NCI-H1930 (cell line): Measurements from ENCODE around the gene NSD2.

ENCODE experiments used
- DNase-seq, 2 experiments: peaks; one replicate each; lab custom pipeline; 2025; lab: John Stamatoyannopoulos, UW

Gene NSD2

DNA sequence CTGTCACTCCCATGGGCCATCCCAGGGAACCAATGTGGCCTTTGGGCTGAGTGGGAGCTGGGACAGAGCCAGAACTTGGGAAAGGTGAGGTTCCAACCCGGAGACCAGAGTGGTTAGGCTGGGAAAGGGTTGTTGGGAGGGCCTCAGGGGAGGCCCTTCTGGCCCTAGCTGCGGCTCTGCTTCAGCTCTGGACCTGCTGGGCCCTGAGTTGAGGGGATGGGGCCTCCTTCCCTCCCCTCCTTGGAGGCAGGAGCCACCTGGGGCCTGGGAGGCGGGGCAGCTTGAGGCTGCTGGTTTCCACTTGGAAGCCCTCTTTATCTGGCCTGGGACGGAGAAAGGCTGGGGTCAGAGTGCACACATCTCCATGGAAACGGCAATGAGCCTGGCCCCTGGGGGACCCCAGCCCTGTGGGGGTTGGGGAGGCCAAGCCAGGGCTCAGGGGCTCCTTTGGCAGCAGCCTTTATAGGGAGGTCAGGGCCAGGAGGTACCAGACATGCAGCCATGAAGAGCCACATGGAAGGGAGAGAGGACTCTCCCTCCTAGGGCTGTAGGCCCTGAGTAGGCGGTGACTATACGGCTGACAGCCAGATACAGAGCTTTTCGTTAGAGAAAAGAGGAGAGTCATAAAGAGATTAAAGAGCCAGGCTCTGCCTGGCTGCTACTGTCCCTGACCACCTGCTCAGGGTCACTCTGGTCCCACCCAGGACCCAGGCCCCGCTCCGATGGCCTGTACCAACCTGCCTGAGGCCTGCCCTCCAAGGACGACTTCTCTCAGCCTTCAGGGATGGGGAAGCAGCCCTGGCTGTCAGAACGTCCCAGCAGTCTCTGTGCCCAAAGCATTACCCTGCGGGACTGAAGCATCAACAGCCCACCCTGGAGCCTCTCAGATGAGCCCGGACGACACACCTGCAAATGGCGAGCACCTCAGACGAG lies 6.9 kb upstream of the NSD2 start:
- DNase-seq, result no peak

DNA sequence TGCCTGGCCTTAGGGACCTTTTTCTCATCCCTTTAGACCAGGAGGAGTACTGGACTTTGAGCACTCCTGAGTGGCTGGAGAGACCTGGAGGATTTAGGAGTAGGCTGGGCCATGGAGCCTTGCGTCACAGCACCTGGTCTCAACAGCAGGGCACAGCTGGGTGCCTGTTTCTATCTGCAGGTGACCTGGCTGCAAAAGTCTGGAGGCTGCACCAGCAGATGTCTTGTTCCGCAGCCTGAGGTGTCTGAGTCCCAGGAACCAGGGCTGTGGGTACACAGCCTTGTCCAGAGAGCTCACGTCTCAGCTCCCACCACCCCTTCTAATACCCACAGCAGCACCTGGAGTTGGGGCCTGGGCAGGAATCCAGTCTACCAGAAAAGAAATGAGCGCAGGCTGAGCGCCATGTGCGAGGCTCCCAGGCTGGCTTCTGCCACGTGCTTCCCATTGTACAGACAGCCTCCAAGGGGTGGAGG lies 5.0 kb upstream of the NSD2 start:
- DNase-seq, result no peak

DNA sequence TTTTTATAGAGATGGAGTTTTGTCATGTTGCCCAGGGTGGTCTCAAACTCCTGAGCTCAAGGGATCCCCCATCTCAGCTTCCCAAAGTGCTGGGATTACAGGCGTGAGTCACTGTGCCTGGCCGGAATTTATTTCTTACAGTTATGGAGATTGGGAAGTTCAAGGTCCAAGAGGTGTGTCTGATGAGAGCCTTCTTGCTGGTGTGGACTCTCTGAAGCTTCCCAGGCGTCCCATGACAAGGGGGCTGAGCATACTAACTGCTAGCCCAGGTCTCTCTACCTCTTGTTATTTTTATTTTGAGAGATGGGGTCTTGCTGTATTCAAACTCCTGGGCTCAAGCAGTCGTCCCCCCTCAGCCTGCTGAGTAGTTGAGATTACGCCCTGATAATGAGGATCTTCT lies 2.9 kb upstream of the NSD2 start:
- no peak for DNase-seq

DNA sequence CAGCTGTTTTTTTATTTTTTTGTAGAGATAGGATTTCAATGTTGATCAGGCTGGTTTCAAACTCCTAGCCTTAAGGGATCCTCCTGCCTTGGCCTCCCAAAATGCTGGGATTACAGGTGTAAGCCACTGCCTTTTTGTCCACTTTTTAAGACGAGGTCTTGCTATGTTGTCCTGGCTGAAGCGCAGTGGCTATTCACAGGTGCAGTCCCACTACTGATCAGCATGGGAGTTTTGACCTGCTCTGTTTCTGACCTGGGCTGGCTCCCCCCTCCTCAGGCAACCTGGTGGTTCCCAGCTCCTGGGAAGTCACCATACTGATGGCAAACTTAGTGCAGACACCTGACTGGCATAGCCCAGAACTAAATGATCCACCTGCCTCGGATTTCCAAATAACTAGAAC lies 2.3 kb upstream of the NSD2 start:
- no peak for DNase-seq

DNA sequence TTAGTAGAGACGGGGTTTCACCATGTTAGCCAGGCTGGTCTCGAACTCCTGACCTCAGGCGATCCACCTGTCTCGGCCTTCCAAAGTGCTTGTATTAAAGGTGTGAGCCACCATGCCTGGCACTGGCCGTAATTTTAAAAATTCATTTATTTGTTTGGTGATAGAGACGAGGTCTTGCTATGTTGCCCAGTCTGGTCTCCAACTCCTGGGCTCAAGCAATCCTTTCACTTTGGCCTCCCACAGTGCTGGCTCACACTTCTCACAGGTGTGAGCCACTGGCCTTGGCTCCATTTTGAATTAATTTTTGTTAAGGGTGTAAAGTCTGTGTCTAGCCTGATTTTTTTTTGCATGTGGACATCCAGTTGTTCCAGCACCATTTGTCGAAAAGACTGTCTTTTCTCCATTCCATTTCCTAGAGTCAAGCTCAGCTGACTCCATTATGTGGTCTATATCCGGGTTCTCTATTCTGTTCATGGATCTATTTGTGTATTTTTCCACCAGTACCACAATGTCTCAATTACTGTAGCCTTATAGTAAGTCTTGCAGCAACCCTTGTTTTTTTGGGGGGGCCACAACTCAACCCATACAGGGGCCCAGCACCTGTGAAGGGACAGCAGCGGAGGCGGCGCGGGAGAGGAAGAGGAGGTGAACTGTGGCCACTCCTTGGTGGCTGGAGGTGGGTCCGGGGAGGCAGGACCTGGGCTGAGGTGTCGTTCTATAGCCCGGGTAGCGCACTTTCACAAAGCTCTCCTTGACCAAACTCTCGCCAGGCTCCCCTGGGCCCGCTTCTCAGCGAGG lies 1.5 kb upstream of the NSD2 start:
- DNase-seq, result no peak

DNA sequence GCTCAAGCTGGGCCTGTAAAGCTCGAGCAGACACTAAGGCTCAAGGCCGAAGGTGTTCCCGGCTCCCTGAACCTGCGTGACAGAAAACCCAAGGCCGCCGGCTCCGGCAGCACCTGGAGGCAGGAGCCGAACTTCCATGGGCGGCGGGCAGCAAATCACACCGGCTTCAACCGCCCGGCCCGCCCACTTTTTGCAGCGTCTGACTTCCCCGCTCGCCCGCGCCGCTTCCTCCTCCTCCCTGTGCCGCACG lies 940 bp upstream of the NSD2 start:
- DNase-seq, result peak; percentile 63

DNA sequence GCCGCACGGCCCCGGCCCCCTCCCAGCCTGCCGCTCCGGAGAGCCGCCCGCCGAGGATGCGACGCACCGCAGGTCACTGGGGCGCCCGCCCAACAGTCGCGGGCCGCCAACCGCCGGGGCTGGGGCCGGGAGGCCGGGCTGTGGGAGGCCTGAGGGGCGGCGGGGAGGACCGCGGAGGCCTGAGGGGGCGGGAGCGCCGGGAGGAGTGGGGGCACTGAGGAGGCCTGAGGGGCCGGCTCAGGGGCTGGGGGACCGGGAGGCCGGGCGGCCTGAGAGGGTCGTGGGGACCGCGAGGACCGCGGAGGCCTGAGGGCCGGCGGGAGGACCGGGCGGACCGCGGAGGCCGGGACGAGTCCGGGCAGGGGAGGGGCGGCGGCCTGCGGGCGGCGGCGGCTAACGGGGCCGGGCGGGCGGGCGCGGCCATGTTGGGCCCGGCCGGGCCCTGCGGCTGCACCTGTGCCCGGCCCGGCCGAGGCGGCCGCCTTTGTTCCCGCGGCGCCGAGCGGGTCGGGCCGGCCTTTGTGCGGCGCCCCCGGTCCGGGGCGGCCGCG lies 353 bp downstream of the NSD2 start:
- no peak for DNase-seq

DNA sequence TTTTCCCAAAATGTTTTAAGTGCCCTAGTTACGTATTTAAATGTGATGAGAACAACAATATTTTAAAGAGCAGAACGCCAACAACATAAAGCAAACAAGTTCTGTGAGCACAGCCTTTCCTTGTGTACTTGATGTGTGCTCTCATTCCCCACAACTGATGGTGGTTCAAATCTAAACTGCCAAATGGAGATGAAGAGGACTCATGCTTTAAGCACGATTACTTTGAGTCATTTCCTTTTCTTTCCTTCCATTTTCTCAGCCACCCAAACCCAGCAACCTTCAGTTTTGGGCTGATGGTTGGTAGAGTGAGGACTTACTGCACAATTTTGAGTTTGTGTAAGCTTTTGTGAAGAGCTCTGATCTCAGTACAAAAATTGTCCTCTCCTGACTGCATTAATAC lies 1.7 kb downstream of the NSD2 start:
- DNase-seq, result no peak

DNA sequence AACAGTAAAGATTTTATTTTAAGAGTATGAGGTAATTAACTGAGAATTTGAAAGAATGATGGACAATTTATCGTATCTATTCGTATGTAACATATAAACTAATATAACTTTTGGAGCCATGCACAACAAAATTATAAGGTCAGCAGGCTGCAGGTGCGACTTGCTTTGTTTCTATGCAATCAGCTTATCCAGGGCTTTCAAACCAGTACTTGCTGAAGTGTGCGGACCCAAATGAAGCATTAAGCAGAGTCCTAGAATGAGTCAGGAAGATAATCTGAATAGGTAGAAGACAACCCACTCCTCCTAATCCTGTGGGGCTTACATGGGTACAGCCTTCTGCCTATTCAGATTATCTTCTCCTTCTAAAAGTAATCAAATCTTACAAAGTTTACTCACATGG lies 2.1 kb downstream of the NSD2 start:
- DNase-seq, result no peak

DNA sequence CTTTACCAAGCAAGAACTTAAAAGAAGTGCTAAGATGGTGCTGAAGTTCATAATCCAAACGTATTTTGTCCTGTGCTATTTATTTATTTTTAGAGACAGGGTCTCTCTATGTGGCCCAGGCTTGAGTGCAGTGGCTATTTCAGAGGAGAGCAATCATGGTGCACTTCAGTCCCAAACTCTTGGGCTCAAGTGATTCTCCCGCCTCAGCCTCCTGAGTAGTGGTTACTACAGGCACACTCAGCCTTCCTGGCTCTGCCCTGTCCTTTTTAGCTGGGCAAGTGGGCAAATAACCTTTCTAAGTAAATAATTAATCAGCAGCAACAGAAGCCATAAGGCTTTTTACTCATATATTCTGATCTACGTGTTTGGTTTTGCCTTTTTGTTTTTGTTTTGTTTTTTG lies 2.6 kb downstream of the NSD2 start:
- no peak for DNase-seq

DNA sequence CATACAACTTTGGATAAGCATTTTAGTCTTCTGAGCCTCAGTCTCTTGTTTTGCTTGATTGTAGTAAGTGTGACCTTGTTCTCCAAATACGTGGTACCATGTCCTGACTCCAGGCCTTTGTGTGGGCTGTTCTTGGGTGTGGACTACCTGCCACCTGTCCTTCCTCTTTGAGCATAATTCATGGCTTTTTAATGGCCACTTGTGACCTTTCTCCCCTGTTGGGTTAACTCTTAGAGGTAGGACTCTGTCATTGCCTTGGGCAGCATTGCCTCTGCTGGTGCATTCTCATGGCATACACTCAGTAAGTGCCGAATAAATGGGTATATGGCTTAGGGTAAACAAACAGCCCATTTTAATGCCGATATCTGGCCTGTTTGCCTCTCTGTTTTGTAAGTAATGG lies 3.0 kb downstream of the NSD2 start:
- no peak for DNase-seq

DNA sequence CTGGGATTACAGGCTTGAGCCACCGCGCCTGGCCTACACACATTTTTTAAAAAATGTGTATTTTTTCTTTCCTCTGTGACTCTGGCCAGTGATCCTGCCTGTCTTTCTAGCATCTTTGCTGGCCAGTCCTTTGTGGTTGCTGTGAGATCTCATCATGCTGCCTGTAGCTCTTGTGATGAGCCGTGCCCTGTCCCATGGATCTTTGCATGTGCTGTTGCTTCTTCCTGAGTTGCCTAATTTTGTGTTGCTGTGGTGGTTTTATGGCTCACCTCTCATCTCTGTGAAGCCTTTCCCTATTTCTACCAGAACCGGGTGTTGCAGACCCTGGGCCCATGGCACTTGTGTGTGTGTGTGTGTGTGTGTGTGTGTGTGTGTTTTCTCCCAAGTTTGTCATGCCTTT lies 8.3 kb downstream of the NSD2 start:
- DNase-seq, result no peak

DNA sequence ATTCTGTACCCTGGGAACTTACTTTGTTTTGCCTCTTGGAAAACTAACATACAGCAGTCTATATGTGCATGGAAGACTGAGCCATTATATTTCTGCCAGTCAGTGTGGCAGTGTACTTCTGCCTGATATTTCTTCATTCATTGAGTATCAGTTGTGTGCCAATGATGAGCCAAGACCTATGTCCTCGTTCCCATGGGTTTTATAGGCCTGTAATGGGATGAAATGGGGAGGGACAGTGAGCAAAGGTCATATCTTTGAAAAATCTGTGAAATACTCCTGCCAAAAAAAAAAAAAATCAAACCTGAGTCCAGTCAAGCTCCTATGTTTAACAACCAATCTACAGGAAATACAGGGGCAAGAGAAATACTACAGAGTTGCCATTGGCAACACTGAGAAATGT lies 9.1 kb downstream of the NSD2 start:
- no peak for DNase-seq

DNA sequence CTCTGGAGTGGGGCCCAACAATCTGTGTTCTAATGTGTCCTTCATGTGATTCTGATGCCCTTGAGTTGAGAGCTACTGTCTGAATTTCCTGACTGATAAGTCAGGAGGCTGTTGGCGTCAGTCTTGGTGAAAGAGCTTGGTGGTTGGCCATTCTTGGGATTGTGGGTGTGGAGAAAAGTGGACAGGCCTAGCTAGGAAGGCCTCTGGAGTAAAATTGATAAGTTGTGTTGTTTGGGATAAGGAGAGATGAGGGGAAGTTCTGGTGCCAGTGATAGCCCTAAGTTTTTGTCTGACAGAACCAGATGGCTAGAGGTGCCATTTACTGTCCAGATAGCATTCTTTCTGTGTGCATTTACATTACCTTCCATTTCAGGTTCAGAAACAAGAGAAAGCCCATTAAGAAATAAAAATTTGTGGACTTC lies 11.7 kb downstream of the NSD2 start:
- no peak for DNase-seq

DNA sequence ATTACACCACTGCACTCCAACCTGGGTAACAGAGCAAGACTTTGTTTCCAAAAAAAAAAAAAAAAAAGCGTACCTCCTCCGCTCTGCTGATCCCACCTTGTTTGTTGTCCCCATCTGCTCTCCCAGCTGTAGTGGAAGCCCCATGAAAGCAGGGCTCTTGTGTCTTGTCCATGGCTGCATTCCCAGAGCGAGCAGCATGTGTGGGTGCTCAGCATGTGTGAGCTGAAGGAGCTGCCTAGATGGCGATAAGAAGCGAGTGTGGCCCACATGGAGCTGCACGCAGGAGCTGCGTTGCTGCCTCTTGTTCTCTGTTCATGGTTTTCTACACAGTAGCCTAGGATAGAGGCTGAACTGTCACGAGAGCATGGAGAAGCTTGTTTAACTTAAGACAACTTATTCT lies 12.4 kb downstream of the NSD2 start:
- DNase-seq, result no peak

DNA sequence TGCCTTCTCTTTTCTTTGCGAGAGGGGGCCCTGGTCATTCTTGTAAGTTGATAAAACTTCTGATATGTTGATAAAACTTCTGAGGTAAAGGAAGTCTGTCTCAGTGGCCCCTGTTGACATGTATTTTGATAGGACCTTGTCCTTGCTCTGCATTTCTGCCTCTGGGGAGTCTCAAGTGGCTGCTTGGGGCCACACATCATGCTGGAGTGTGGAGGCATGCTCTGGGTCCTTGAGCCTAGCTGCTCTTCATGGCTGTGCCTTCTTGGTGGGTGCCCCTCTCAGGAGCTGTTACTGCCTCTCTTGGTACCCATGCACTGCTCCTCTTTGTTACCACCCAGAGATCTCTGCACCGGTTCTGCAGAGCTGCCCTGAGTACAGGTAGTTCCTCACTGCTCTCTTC lies 14.2 kb downstream of the NSD2 start:
- DNase-seq, result no peak

DNA sequence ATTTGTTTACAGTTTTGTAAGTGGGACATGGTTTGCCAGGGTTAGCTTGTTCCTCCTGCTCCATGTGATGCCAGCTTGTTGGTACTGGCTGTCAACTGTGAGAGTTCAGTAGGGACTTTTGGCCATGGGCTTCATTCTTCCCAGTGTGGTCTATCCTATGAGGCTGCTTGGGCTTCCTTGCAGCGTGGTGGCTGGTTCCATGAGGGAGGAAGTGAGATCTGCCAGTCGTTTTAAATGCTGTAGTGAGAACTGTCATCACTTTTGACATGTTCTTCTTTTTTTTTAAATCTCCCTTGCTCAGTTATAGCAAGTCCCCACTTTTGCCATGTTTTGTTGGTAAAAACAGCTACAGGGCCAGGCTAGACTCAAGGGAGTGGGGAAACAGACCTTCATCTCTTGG lies 15.9 kb downstream of the NSD2 start:
- no peak for DNase-seq

DNA sequence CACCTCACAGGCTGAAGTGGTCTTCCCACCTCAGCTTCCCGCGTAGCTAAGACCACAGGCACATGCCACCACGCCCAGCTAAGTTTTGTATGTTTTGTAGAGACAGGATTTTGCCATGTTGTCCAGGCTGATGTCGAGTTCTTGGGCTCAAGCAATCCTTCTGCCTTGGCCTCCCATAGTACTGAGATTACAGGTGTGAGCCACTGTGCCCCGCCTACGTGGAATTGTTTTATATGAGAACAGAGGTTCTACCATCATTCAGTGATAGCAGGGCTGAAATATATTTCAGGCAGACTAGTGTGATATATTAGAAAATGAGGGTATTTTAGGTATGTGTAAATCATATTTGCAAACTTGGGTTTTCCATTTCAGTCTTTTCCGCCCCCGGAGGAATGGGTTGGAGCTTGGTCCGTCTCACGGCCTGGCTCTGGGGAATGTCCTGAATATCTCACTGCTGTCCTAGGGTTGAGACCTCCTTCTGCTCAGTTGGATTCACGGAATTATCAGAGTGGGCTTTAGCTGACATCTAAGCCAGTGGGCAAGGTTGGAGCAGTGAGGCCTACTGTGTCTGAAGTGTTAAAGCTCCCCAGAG lies 19.9 kb downstream of the NSD2 start:
- no peak for DNase-seq

DNA sequence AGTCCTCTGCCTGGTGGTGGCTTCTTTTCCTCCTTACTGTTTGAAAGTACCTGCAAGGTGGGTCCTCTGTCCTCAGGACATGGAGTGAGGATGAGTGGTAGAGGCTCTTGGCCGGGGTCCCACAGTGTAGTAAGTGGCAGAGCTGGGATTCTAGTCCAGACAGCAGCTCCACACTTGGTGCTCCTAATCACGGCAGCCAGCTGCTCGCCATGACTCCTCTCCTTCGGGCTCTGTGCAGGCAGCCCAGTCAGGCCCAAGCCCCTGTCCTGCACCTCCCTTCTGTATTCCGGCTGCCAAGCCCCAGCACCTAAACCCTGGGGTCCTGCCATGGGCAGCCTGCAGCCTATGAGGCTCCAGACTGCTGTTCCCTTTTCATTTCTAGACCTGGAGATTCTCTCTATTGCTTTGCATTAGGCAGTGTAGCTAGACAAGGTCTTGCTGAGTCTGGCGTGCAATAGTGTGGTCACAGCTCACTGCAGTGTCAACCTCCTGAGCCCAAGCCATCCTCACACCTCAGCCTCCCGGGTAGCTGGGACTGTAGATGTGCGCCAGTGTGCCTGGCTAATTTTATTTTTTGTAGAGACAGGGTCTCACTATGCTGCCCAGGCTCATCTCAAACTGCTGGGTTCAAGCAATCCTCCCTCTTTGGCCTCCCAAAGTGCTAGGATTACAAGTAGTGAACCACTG lies 24.9 kb downstream of the NSD2 start:
- no peak for DNase-seq

DNA sequence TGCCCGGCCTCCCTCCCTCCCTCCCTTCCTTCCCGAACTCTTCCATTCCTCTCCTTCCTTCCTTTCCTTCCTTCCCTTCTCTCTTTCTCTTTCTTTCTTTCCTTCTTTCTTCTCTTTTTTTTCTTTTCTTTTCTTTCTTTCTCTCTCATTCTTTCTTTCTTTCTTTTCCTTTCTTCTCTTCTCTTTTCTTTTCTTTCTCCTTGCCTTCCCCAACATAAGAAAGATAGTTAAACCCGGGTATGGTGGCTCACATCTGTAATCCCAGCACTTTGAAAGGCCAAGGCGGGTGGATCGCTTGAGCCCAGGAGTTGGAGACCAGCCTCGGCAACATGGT lies 25.4 kb downstream of the NSD2 start:
- DNase-seq, result no peak

DNA sequence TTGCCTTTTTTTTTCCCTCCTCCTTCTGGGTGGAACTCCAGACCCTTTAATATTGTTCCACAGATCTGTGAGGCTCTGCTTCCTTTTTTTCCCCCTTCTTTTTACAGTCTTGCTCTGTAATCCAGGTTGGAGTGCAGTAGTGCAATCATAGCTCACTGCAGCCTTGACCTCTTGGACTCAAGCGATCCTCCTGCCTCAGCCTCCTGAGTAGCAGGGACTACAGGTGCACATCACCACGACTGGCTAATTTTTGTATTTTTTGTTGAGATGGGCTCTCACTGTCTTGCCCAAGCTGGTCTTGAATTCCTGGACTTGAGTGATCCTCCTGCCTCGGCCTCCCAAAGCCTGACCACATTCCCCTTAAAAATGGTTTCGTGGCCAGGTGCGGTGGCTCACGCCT lies 26.8 kb downstream of the NSD2 start:
- DNase-seq, result no peak

DNA sequence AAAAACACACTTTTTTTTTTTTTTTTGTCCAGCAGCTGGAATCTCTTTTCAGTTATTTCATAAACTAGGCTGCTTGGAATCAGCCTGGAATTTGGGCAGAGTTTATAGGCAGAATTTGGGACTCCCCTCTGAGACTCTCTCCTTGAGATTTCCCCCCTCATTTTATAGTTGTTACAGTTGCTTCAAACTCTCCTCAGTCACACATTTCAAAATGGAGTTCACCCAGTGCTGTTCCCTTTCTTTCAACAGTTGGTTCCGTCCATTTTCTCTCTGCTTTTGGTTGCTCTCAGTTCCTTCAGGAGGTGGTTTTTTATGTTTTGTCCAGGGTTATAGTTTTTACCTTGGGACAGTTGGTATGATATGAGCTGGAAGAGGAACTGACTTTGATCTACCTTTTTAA lies 27.5 kb downstream of the NSD2 start:
- no peak for DNase-seq
